Tibial nerve (tissue), 4 donors: ENCODE results near the gene PPEF1. TPM values are rescaled to one million over a fixed set of nuclear protein-coding genes. Genes with fewer than 3 reads are reported as not detected.

Source experiments
- DNase-seq, 2 donors: peaks; one replicate each; pipeline ENCODE4 v3.0.0-alpha.2; 2019; ENCODE audit warnings: low spot score in 2 of 2
- H3K27ac ChIP-seq, 4 donors: fragments of 200-600 bp; sonication (generic) in 3 of 4; one replicate each; pipeline ENCODE4 v1.5.1; 2017 to 2019; ENCODE audit warnings: mild to moderate bottlenecking in 1 of 4
- H3K27me3 ChIP-seq, 2 donors: fragments of 200-600 bp; sonication (generic) in 1 of 2; one replicate each; pipeline versions ENCODE4 v1.5.1 to v1.6.0; 2017 to 2019
- H3K36me3 ChIP-seq, 3 donors: fragments of 200-600 bp; sonication (generic); one replicate each; pipeline ENCODE4 v1.5.1; 2018 to 2019
- H3K4me1 ChIP-seq, 4 donors: fragments of 200-600 bp; sonication (generic) in 3 of 4; one replicate each; pipeline ENCODE4 v1.5.1; 2017 to 2019
- H3K4me3 ChIP-seq, 4 donors: fragments of 200-600 bp; sonication (generic) in 3 of 4; one replicate each; pipeline ENCODE4 v1.5.1; 2017 to 2019; ENCODE audit warnings: mild to moderate bottlenecking in 1 of 4, moderate library complexity in 1 of 4
- H3K9me3 ChIP-seq, 4 donors: fragments of 200-600 bp; sonication (generic) in 3 of 4; one replicate each; pipeline ENCODE4 v1.5.1; 2017 to 2019
- CTCF ChIP-seq, 5 experiments: fragments of 200-600 bp in 3 of 5; fragments of 450-650 bp in 2 of 5; sonication (generic) in 3 of 5; IDR thresholded peaks; one replicate each; pipeline ENCODE4 v1.5.1; 2016 to 2019; ENCODE audit warnings: antibody characterized with exemption in 5 of 5, mild to moderate bottlenecking in 3 of 5, moderate library complexity in 2 of 5
- EP300 ChIP-seq, 2 donors: sonication (generic); formaldehyde crosslinking; IDR thresholded peaks; one replicate each; pipeline ENCODE4 v1.6.1; 2017; ENCODE audit warnings: antibody characterized with exemption in 2 of 2, mild to moderate bottlenecking in 1 of 2
- POLR2A ChIP-seq, 2 donors: fragments of 450-650 bp; IDR thresholded peaks; one replicate each; pipeline ENCODE4 v1.6.1; 2017; ENCODE audit warnings: antibody characterized with exemption in 2 of 2, mild to moderate bottlenecking in 2 of 2, moderate library complexity in 2 of 2
- WGBS, 2 donors: methylation state at CpG; one replicate each; pipeline ENCODE4 v1.1.5; 2018; 5-methylcytosine and 5-hydroxymethylcytosine counted together
- total RNA-seq, 4 donors: library from RNA; depleted of rRNA; stranded (reverse); fragments of >200 nt; gene quantifications; one replicate each; pipeline ENCODE4 v1.1.0, GENCODE V29; 2016

Gene PPEF1
- total RNA-seq, 4 donors from 2014 or later: 0.22 TPM; not detected in 3

GRCh38 chrX:18692541-18692940 is 14.9 kb upstream of the PPEF1 start:
- Histone ChIP-seq H3K36me3 (no peaks in the 10 kb centered on the region), H3K9me3 (no peaks in the 10 kb centered on the region), H3K4me3 (no peak overlapping the region), H3K4me1 (no peaks in the 10 kb centered on the region), H3K27me3 (no peaks in the 10 kb centered on the region), H3K27ac (no peak overlapping the region)
- no peak for DNase-seq
- TF ChIP-seq POLR2A (IDR thresholded peaks at IDR 0.05): no peak
- no peak for TF ChIP-seq CTCF (IDR thresholded peaks at IDR 0.05)
- no peak for TF ChIP-seq EP300 (IDR thresholded peaks at IDR 0.05)
- 87 to 98% methylated on average over 4 of the region's 4 CpGs for WGBS, 2 donors

GRCh38 chrX:18696653-18697052 is 10.8 kb upstream of the PPEF1 start:
- Histone ChIP-seq H3K4me3 (no peak overlapping the region), H3K4me1 (no peaks in the 10 kb centered on the region), H3K27me3 (peaks cover 0 to 5% of the 10 kb centered on the region in 2 donors), H3K27ac (no peak overlapping the region), H3K9me3 (no peaks in the 10 kb centered on the region), H3K36me3 (no peaks in the 10 kb centered on the region)
- DNase-seq: no peak
- TF ChIP-seq POLR2A (IDR thresholded peaks at IDR 0.05) (no peak), EP300 (IDR thresholded peaks at IDR 0.05) (no peak), CTCF (IDR thresholded peaks at IDR 0.05) (no peak)
- 90% methylated on average over 3 of the region's 3 CpGs; no CpG with 5 or more reads in 1 of the 2 donors for WGBS, 2 donors

- H3K4me3 ChIP-seq: no peak overlapping the region
- H3K9me3 ChIP-seq: no peaks in the 10 kb centered on the region
- TF ChIP-seq CTCF (IDR thresholded peaks at IDR 0.05): no peak
- no peak for TF ChIP-seq EP300 (IDR thresholded peaks at IDR 0.05)
- TF ChIP-seq POLR2A (IDR thresholded peaks at IDR 0.05): no peak
- H3K36me3 ChIP-seq: no peaks in the 10 kb centered on the region
- no peak overlapping the region for H3K27ac ChIP-seq
- 84 to 90% methylated on average over 12 of the region's 12 CpGs for WGBS, 2 donors
- no peaks in the 10 kb centered on the region for H3K4me1 ChIP-seq
- no peak for DNase-seq
- peaks cover 0 to 5% of the 10 kb centered on the region in 2 donors for H3K27me3 ChIP-seq
Observed at GRCh38 chrX:18698737-18699650, 8.5 kb upstream of the PPEF1 start.

GRCh38 chrX:18701621-18702361 is 5.7 kb upstream of the PPEF1 start:
- 71 to 74% methylated on average over 5 of the region's 5 CpGs for WGBS, 2 donors
- DNase-seq: peak; percentile 6 to 15

More at GRCh38 chrX:18701621-18702361, 5.7 kb upstream of the PPEF1 start:
- no peak overlapping the region for H3K4me3 ChIP-seq
- no peak for TF ChIP-seq EP300 (IDR thresholded peaks at IDR 0.05)
- TF ChIP-seq CTCF (IDR thresholded peaks at IDR 0.05): no peak
- TF ChIP-seq POLR2A (IDR thresholded peaks at IDR 0.05): no peak
- H3K9me3 ChIP-seq: no peaks in the 10 kb centered on the region
- H3K4me1 ChIP-seq: no peaks in the 10 kb centered on the region
- no peaks in the 10 kb centered on the region for H3K36me3 ChIP-seq
- no peak overlapping the region for H3K27ac ChIP-seq
- peaks cover 0 to 5% of the 10 kb centered on the region in 2 donors for H3K27me3 ChIP-seq
